GM18505 (cell line): ENCODE data around the gene CCDC50.
A peak's percentile ranks its signal among the peaks of the same experiment; 100 is the strongest.

ENCODE experiments used
- ATAC-seq: cut with Tn5 transposase; IDR thresholded peaks from one replicate; pipeline ENCODE4 v1.9.1; 2021; ENCODE audit not compliant: unreplicated experiment
- POLR2A ChIP-seq: IDR thresholded peaks from 4 replicates; pipeline ENCODE4 v1.6.1; 2011; ENCODE audit warnings: borderline replicate concordance; ENCODE audit not compliant: insufficient read depth, insufficient read length; ENCODE audit errors: extremely low read depth

The CCDC50 gene, protein sequence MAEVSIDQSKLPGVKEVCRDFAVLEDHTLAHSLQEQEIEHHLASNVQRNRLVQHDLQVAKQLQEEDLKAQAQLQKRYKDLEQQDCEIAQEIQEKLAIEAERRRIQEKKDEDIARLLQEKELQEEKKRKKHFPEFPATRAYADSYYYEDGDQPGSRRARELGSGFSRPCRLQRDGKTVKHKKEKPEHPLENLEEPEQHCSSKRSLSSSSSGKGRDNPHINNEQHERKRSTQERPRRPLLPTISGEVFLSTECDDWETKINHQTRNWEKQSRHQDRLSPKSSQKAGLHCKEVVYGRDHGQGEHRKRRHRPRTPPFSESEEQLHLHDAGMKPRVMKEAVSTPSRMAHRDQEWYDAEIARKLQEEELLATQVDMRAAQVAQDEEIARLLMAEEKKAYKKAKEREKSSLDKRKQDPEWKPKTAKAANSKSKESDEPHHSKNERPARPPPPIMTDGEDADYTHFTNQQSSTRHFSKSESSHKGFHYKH

DNA sequence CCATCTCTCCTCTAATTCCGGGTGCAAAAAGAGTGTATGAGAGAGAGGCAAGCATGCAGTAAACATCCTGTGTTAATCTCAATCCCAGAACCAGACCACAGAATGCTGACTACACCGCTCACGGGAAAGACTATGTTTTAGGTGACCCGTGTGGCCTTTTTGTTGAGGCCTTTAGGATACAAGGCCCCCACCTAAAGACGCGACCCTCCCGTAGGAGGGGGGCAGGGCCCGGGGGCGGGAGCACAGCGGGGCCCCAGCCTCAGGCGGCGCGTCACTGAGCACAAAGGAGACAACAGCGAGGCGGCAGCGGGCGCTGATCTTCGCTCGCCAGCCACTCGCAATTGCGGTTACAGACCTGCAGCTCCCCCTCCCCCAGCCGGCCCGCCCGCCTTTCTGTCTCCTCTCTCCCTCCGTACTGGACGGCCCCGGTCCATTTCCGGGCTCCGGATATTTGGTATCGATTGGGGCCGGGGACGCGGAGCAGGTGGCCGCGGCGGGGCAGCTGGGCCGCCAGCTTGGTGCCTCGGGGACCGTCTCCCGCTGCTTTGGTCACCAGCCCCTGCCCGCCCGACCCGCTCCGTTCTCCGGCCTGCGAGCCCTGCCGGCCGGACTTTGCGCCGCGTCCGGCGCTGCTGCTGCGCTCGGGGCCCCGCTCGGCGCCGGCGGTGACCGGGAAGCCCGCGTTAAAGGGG lies at the start of gene CCDC50:
Gene CCDC50 (plus strand): TSS at position 433 of the 692 bp plus-strand sequence. CDS start 281 bp downstream, outside the sequence.
- TF ChIP-seq POLR2A, result peak; percentile 70
- ATAC-seq, result peak; percentile 86

DNA sequence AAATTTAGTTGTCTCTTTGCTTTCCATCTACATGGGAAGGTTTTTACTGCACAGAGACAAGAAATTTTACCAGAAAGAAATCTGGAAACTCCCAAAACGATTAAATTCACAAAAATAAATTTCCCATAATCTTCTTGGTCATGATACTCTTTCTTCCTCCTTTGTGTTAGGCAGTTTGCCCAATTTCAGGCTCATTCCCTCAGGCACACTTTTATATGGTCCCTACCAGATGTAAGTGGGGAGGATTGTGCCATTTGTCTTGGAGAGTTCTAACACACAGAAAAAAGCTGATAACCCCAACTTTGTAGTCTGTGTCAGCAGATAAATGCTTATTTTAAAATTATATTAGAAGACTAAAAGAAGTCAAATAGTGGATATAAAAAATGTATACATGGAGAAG lies 49.1 kb upstream of the CCDC50 start:
- ATAC-seq, result no peak

DNA sequence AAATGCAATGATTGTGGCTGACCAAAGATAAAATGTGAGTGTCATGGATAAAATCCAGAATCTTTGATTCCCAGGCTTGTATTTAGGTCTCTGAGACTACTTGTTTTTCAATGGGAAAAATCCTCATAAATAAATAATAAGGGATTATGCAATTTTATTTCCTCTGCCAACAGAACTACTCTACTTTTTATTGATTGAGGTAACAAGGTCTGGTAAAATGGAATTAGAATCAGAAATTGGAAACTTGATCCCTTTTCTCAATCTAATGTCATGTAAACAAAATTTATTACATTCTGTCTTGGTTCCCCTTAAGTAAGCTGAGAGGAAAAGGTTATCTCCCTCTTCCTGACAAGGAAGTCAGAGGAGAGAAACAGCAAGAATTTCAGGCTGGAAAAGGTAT lies 48.3 kb upstream of the CCDC50 start:
- ATAC-seq, result no peak
- TF ChIP-seq POLR2A, result no peak

More for the DNA sequence above, 49.1 kb upstream of the CCDC50 start:
- no peak for TF ChIP-seq POLR2A

DNA sequence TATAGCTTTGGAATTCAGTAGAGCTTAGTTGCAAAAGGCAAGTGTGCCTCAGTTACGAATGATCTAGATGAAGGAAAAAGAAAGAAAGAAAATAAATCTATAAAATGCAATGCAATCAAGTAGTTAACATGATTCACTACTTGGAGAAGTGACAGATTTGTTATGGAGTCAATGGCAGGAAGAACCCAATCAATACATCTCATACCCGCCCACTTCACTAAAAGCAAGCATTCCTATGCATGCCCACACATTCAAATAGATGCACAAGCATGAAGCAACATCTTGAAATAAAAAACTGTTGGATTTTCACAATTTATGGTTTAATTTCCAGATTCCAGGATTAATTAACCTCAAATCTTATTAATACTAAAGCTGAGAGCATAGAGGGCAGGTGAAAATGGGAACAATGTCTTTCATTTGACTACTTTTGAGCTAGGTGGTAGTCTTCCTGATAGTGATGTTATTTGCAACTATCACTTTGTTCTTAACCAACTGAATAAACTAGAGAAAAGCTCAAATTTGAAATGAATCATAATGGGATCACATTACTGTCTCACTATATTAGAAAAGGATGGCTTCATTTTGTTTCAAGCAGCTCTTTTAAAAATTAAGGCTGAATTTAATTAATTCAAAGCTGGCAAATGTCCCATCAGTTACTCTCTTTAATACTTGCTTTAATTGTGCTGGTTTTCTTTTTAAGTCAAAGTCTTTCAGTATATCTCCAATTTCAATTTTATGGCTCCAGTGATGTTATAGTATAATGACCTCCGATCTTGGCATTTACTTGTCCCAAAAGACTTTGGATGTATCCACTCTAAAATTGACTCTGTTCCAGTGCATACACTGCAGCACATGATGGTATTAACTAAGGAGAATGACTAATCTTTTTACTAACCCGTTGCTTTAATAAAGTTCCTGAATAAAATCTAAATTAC lies 46.7 kb upstream of the CCDC50 start:
- TF ChIP-seq POLR2A, result no peak
- no peak for ATAC-seq

DNA sequence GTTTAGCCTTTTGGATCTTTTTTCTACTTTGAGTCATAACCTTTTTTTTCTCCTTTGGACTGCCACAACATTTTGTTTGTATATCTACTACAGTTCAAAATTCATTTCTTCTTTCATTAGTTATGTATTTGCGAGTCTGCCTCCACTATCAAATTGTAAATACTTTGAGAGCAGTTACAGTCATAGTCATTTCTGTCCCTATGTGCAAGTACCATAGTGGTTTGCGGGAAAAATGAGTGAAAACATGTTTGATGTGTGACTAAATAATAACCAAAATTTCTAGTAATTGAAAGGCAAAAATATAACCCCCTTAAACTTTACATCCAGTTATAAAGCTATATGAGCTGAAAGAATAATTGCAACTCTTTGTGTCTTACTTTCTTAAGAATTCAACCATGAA lies 45.8 kb upstream of the CCDC50 start:
- no peak for TF ChIP-seq POLR2A
- no peak for ATAC-seq

DNA sequence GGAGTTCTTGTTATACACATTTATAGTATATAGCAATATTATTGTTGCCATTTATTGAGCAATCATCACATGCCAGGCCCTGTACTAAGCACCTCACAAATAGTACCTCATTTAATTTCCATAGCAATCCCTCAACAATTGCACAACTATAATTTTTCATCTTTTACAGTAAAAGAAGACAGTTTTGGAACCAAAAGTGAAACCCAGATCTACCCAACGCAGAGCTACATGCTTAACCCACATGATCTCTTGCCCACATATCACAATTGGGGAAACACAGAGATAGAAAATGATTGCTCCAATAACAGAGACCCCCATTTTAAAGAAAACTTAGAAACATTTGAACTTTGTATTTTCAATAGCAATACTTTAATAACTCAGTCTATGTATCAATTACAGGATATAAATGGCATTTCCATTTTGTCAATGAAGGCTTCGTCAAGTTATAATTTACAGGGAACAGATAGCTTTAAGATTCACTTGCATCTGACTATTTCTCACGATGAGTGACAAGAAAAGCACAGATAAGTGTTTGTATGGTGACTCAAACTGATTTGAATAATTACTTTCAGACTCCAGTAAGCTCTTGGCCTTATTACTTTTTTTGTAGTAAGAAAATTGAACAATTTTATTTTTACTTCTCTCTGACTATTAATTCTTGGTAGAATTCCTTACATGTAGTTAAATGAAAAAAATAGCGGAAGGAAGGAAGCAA lies 38.7 kb upstream of the CCDC50 start:
- peak; percentile 70 for ATAC-seq
- no peak for TF ChIP-seq POLR2A

DNA sequence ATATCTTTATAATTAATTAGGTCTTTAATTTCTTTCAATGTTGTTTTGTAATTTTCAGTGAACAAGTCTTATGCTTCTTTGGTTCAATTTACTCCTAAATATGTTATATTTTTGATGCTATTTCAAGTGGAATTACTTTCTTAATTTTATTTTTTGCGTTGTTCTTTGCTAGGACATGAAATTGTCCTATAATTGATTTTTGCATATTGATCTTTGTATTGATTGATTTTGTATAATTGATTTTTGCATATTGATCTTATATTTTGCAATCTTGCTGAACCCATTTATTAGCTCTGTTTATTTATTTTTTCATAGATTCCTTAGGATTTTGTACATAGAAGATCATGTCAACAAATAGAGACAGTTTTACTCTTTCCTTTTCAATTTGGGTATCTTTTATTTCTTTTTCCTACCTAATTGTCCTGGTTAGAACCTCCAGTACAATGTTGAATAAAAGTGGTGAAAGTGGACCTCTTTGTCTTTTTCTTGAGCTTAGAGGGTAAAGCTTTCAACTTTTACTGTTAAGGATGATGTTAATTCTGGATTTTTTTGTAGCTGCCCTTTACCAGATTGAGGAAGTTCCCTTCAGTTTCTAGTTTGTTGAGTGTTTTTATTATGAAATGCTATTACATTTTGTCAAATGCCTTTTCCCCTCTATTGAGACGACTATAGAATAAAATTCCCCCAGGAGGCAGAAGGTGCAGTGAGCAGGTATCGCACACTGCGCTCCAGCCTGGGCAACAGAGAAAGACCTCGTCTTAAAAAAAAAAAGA lies 36.8 kb upstream of the CCDC50 start:
- TF ChIP-seq POLR2A, result no peak
- no peak for ATAC-seq

DNA sequence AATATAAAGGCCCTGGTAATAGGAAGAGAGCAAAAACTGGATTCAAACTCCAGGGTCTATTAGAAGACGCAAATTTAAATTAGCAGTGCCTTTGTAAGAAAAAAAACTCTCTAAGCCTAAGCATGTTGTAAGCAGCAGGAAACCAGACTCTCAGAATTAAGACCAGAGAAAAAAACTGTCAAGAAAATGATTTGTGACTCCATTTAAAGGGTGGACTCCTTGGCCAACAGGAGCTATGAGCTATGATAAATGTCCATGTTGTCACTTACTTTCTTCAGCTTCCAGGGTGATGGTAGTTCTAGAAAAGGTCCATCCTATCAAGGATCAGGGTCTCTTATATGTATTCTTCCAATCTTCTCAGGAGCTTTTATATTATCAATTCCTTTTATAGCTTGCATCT lies 34.9 kb upstream of the CCDC50 start:
- ATAC-seq, result no peak
- TF ChIP-seq POLR2A, result no peak

DNA sequence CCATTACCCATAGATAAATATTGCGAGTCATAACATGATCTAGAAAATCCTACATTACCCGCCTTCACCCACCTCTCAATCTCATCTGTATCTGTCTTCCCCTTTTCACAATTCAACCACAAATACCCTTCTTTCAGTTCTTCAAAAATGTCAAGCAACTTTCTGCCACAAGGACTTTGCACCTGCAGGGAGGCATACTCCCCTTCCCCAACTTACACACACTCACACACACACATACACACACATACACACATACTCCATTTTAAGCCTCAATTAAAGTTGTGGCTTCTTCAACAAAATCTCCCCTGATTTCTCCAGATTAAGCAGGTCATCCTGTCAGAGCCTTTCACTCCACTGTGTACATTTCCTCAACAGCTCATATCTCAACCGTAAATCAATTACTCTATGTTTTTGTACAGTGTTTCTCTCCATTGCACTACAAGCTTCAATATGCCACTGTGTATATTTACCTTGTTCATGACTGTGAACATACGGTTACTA lies 33.1 kb upstream of the CCDC50 start:
- TF ChIP-seq POLR2A, result no peak
- ATAC-seq, result peak; percentile 93

DNA sequence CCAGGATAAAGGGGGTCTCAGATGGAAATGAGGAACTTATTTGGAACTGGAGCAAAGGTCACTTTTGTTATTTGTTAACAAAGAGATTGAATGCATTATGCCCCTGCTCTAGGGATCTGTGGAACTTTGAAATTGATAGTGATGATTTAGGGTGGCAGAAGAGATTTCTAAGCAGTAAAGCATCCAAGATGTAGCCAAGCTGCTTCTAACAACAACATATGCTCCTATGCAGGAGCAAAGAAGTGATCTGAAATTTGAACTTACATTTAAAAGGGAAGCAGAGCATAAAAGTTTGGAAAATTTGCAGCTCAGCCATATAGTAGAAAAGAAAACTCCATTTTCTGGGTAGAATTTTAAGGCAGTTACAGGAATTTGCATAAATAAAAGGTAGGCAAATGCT lies 30.3 kb upstream of the CCDC50 start:
- ATAC-seq, result no peak
- no peak for TF ChIP-seq POLR2A

DNA sequence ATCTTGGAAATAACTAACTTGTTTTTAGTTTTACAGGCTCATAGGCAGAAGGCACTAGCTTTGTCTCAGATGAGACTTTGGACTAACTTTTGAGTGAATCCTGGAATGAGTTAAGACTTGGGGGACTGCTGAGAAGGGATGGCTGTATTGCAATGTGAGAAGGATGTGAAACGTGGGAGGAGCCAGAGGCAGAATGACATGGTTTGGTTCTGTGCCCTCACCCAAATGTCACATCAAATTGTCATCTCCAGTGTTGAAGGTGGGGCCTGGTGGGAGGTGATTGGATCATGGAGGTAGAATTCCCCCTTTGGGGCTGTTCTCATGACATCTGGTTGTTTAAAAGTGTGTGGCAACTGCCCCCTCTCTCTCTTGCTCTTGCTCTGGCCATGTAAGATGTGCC lies 28.8 kb upstream of the CCDC50 start:
- no peak for TF ChIP-seq POLR2A
- ATAC-seq, result no peak

DNA sequence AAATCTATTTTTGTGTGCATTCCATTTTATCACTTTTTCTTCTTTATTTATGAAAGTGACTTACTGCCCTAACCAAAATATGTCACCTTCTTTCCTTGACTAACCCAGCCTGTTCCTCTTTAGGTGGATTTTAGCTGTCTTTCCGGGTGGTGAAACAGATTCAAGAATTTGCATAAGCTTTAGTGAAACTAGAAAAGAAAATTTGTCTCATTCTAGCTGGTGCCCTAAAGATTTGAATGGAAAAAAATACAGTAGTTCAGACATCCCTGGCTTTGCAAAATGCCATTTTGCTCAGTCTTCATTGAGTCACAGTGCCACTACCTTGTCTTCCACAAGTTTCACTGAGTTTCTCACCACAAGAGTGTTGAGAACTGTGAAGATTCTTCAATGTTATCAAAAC lies 28.2 kb upstream of the CCDC50 start:
- no peak for TF ChIP-seq POLR2A
- peak; percentile 74 for ATAC-seq
